Heart right ventricle (tissue), 16 donors: Measurements from ENCODE around the gene DFFB. TPM values are rescaled to one million over a fixed set of nuclear protein-coding genes. Genes with fewer than 3 reads are reported as not detected.
"Not testable (repeated sequence)": the region's sequence is repeated elsewhere in the genome, so short reads cannot be mapped to it uniquely, and the experiment has no call there.

Source experiments
- ATAC-seq, 8 donors: fragments of 200-7000 bp; cut with Tn5 transposase; one replicate each; pipeline ENCODE4 v1.9.1; 2020; ENCODE audit warnings: mild to moderate bottlenecking in 8 of 8, moderate library complexity in 8 of 8, moderate number of reproducible peaks in 1 of 8
- DNase-seq, 2 donors: peaks; one replicate each; pipeline ENCODE4 v3.0.0-alpha.2; 2020
- H3K27ac ChIP-seq, 10 donors: fragments of 200-600 bp; sonication (generic) in 2 of 10; one replicate each; pipeline versions ENCODE4 v1.5.0 to v1.8.0; 2020 to 2022; ENCODE audit warnings: mild to moderate bottlenecking in 3 of 10
- H3K27me3 ChIP-seq, 7 donors: fragments of 200-600 bp; one replicate each; pipeline ENCODE4 v1.8.0; 2021 to 2022; ENCODE audit warnings: mild to moderate bottlenecking in 2 of 7
- H3K36me3 ChIP-seq, 9 donors: fragments of 200-600 bp; sonication (generic) in 1 of 9; one replicate each; pipeline versions ENCODE4 v1.5.0 to v1.8.0; 2020 to 2022; ENCODE audit warnings: mild to moderate bottlenecking in 2 of 9
- H3K4me1 ChIP-seq, 9 donors: fragments of 200-600 bp; sonication (generic) in 1 of 9; one replicate each; pipeline versions ENCODE4 v1.5.0 to v1.8.0; 2020 to 2022; ENCODE audit warnings: mild to moderate bottlenecking in 4 of 9
- H3K4me3 ChIP-seq, 10 donors: fragments of 200-600 bp; sonication (generic) in 2 of 10; one replicate each; pipeline versions ENCODE4 v1.5.0 to v1.8.0; 2020 to 2022; ENCODE audit warnings: mild to moderate bottlenecking in 7 of 10, moderate library complexity in 2 of 10
- H3K9me3 ChIP-seq, 11 donors: fragments of 200-600 bp in 10 of 11; sonication (generic) in 2 of 11; one replicate each; pipeline versions ENCODE4 v1.5.0 to v1.8.0; 2013 to 2022; ENCODE audit warnings: mild to moderate bottlenecking in 2 of 11, control low read depth in 1 of 11, moderate library complexity in 1 of 11
- WGBS, 2 donors: extraction: QIAGEN DNeasy Blood & Tissue Kit; methylation state at CpG; one replicate each; pipeline ENCODE4 v1.1.7; 2013; ENCODE audit warnings: inconsistent platforms in 1 of 2; 5-methylcytosine and 5-hydroxymethylcytosine counted together
- intact Hi-C, 10 donors: fragments of 100-400 bp; cut with DNase I; formaldehyde crosslinking; loops; one replicate each; pipeline versions ENCODE4 v1.11.1 to v1.14.2; 2022
- polyA plus RNA-seq, 2 donors: library from polyadenylated mRNA; stranded (reverse); fragments of 200-250 nt; gene quantifications; one replicate each; pipeline ENCODE4 v1.2.3, GENCODE V29; 2013
- total RNA-seq, 10 donors: library from RNA; stranded (reverse); fragmentation: NEBNext Ultra II Directional in 3 of 10; extraction: Animal tissue kit (Norgen Biotek cat#: 25700) in 3 of 10; gene quantifications; one replicate each; pipeline versions ENCODE4 v1.2.1 to v1.2.4, GENCODE V29; 2021 to 2023
- TF ChIP-seq, protein P1 (sequence below), 9 donors: fragments of 200-600 bp; sonication (generic) in 2 of 9; IDR thresholded peaks; one replicate each; pipeline versions ENCODE4 v1.5.0 to v1.8.0; 2021 to 2022; ENCODE audit warnings: antibody characterized with exemption in 9 of 9, mild to moderate bottlenecking in 5 of 9, moderate library complexity in 1 of 9
- donor health status: Arrhythmogenic right ventricular cardiomyopathy.
- donor health status: ischemic (EF 13 %, LVEDD 7.1; RV severe dilation, severe dysfunction).
- donor health status: healthy with polysubstance abuse.
- donor health status: DM: no; HTN: yes; CAD: no.
- donor health status: DM: no; HTN: no; CAD: no.
- donor health status: ischemic (EF 25% LVEDD 6.9; RV normal size, moderate dysfunction).
- donor health status: ischemic (EF 25% LVEDD 5.7; RV mildly dilated, moderate dysfunction).
- donor health status: healthy.
- donor health status: DM: yes; HTN: yes; CAD: no.
- donor health status: Ischemic cardiomyopathy.
- donor health status: ischemic (EF 35%, LVEDD 5.7; RV mildly dilated, moderate dysfunction).
- donor health status: nonischemic (EF 11% LVEDD 7.7; RV severe dilation, severe dysfunction).
- donor health status: DM: yes; HTN: yes; CAD: no.
- donor health status: PGD.
- donor health status: ischemic (EF 29% LVEDD 5.4; RV normal size, mild dysfunction).
- donor health status: nonischemic (EF 23%, LVEDD 6.1; RV moderate dilation, normal function).

DFFB gene
- total and polyA plus RNA-seq, 12 donors = 1.2 to 7.9 (median 2.3) TPM

GRCh38 chr1:3914331-3914851 is 57.1 kb downstream of the DFFB start:
- peaks cover 0 to 5% (median 0%) of the 10 kb centered on the region in 9 donors for H3K4me1 ChIP-seq
- intact Hi-C loops = loop anchor here in 4 of 10 donors (5.0 to 10.0 kb wide), 6 partner anchors 740 to 1833 kb away; partner anchors contain the start of gene AJAP1 (in 1 of the 4)
- 86 to 92% methylated on average over 20 to 21 of the region's 21 CpGs for WGBS, 2 donors
- peaks cover 0 to 66% (median 50%) of the 10 kb centered on the region in 7 donors for H3K27me3 ChIP-seq
- H3K27ac ChIP-seq = no peak overlapping the region
- TF ChIP-seq, protein P1, sequence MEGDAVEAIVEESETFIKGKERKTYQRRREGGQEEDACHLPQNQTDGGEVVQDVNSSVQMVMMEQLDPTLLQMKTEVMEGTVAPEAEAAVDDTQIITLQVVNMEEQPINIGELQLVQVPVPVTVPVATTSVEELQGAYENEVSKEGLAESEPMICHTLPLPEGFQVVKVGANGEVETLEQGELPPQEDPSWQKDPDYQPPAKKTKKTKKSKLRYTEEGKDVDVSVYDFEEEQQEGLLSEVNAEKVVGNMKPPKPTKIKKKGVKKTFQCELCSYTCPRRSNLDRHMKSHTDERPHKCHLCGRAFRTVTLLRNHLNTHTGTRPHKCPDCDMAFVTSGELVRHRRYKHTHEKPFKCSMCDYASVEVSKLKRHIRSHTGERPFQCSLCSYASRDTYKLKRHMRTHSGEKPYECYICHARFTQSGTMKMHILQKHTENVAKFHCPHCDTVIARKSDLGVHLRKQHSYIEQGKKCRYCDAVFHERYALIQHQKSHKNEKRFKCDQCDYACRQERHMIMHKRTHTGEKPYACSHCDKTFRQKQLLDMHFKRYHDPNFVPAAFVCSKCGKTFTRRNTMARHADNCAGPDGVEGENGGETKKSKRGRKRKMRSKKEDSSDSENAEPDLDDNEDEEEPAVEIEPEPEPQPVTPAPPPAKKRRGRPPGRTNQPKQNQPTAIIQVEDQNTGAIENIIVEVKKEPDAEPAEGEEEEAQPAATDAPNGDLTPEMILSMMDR (IDR thresholded peaks at IDR 0.05) = no peak
- no peaks in the 10 kb centered on the region for H3K9me3 ChIP-seq
- H3K4me3 ChIP-seq = no peak overlapping the region
- DNase-seq (no peak), ATAC-seq (no peak)
- H3K36me3 ChIP-seq = no peaks in the 10 kb centered on the region

GRCh38 chr1:3914911-3915310 is 57.6 kb downstream of the DFFB start:
- TF ChIP-seq, protein P1 (IDR thresholded peaks at IDR 0.05) = no peak
- no peaks in the 10 kb centered on the region for H3K36me3 ChIP-seq
- H3K27ac ChIP-seq = no peak overlapping the region
- no peaks in the 10 kb centered on the region for H3K9me3 ChIP-seq
- intact Hi-C loops = loop anchor here in 4 of 10 donors (5.0 to 10.0 kb wide), 6 partner anchors 740 to 1832 kb away; partner anchors contain the start of gene AJAP1 (in 1 of the 4)
- peaks cover 0 to 68% (median 53%) of the 10 kb centered on the region in 7 donors for H3K27me3 ChIP-seq
- DNase-seq = no peak
- no peak overlapping the region for H3K4me3 ChIP-seq
- no peak for ATAC-seq
- WGBS, 2 donors = 87 to 90% methylated on average over 14 of the region's 14 CpGs
- peaks cover 0 to 5% (median 0%) of the 10 kb centered on the region in 9 donors for H3K4me1 ChIP-seq

DNA sequence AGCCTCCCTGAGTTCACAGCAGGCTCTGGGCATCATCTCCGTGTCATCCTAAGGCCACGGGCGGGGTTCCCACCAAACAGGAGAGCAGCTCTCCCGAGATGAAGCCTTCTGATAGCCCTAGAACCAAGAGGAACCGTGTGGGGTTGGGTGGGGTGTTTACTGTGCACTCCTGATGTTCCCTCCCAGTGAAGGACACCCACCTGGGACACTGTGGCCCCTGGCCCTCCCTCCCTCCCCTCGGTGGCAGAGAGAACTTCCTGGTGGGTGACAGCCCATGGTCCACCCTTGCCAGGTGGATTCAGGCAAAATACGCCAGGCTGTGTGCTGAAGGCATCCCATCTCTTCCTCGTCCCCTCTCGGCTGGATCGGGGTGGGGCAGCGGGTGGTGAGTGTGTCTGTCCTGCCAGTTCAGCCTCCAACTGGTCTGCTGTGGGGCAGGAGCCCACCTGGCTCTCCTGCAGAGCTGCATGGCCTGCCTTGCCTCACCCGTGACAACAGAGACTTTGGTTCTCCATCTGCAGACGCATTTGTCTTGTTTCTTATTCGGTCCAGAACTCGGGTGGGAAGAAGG is 58.4 kb downstream of the DFFB start:
- intact Hi-C loops = loop anchor here in 3 of 10 donors (10.0 kb wide), 4 partner anchors 739 to 1829 kb away; partner anchors contain the start of gene AJAP1 (in 1 of the 3)
- peaks cover 0 to 60% (median 46%) of the 10 kb centered on the region in 7 donors for H3K27me3 ChIP-seq
- H3K9me3 ChIP-seq = no peaks in the 10 kb centered on the region
- TF ChIP-seq, protein P1 (IDR thresholded peaks at IDR 0.05) = no peak
- no peak overlapping the region for H3K27ac ChIP-seq
- DNase-seq (no peak), ATAC-seq (no peak)
- H3K4me1 ChIP-seq = peaks cover 0 to 5% (median 0%) of the 10 kb centered on the region in 9 donors
- no peak overlapping the region for H3K4me3 ChIP-seq
- H3K36me3 ChIP-seq = no peaks in the 10 kb centered on the region
- WGBS, 2 donors = 80 to 85% methylated on average over 15 of the region's 15 CpGs

DNA sequence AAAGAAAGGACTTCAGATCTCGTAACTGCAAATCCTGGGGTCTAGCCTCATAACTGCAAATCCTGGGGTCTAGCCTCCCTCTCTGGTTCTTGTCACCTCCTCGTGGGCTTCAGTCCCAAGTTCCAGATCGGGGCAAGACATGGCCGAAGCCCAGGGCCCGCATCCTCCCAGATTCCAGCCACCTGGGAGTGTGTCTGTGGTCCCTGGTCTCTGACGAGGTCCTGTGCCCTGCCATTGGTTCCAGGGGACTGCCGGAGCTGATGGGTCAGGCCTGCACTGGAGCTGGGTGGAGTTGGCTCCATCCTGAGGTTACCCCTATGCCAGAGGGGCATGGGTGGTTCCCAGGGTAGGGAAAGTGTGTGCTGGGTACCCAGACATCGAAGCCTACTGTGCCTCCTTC is 60.5 kb downstream of the DFFB start:
- 75 to 83% methylated on average over 8 of the region's 8 CpGs for WGBS, 2 donors
- ATAC-seq = no peak
- Histone ChIP-seq H3K27me3 (peaks cover 0 to 51% (median 37%) of the 10 kb centered on the region in 7 donors), H3K36me3 (no peaks in the 10 kb centered on the region), H3K4me1 (no peaks in the 10 kb centered on the region), H3K9me3 (no peaks in the 10 kb centered on the region), H3K27ac (no peak overlapping the region), H3K4me3 (no peak overlapping the region)
- intact Hi-C loops = loop anchor here in 3 of 10 donors (10.0 kb wide), 4 partner anchors 737 to 1827 kb away; partner anchors contain the start of gene AJAP1 (in 1 of the 3)
- TF ChIP-seq, protein P1 (IDR thresholded peaks at IDR 0.05) = no peak
- no peak for DNase-seq

DNA sequence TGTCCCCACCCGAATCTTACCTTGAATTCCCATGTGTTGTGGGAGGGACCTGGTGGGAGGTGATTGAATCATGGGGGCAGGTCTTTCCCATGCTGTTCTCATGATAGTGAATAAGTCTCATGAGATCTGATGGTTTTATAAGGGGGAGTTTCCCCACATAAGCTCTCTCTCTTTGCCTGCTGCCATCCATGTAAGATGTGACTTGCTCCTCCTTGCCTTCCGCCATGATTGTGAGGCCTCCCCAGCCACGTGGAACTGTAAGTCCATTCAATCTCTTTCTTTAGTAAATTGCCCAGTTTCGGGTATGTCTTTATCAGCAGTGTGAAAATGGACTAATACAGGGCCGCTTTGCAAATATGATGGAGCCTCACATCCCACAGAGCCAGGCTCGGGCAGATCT is 61.1 kb downstream of the DFFB start:
- H3K27me3 ChIP-seq = peaks cover 0 to 56% (median 37%) of the 10 kb centered on the region in 7 donors
- ATAC-seq, H3K36me3 ChIP-seq, H3K27ac ChIP-seq, H3K4me3 ChIP-seq, H3K9me3 ChIP-seq, DNase-seq, H3K4me1 ChIP-seq: not testable (repeated sequence)
- intact Hi-C loops = loop anchor here in 3 of 10 donors (10.0 kb wide), 4 partner anchors 736 to 1826 kb away; partner anchors contain the start of gene AJAP1 (in 1 of the 3)
- 75 to 81% methylated on average over 6 of the region's 6 CpGs for WGBS, 2 donors
